H9 (cell line): ENCODE measurements around the gene ZNF264. TPM values are rescaled to one million over a fixed set of nuclear protein-coding genes. Genes with fewer than 3 reads are reported as not detected.

Experiments used
- DNase-seq: peaks from one replicate; pipeline ENCODE4 v3.0.0-alpha.2; 2017
- H2AFZ ChIP-seq: one replicate; pipeline ENCODE4 v1.6.1; 2013; ENCODE audit warnings: mild to moderate bottlenecking, low read length, control low read depth, moderate library complexity
- H2AK5ac ChIP-seq: 2 replicates; pipeline ENCODE4 v1.6.1; 2013; ENCODE audit warnings: low read length, control low read depth, mixed read lengths; ENCODE audit not compliant: insufficient read length
- H2BK120ac ChIP-seq: one replicate; pipeline ENCODE4 v1.6.1; 2013; ENCODE audit warnings: low read depth, mild to moderate bottlenecking, low read length, control low read depth, inconsistent platforms; ENCODE audit not compliant: poor library complexity, severe bottlenecking
- H2BK12ac ChIP-seq: 2 replicates; pipeline ENCODE4 v1.6.1; 2013; ENCODE audit warnings: low read length, control low read depth, mixed read lengths, low read depth; ENCODE audit not compliant: insufficient read length
- H2BK15ac ChIP-seq: 2 replicates; pipeline ENCODE4 v1.6.1; 2013; ENCODE audit warnings: low read depth, low read length, control low read depth
- H2BK20ac ChIP-seq: one replicate; pipeline ENCODE4 v1.6.1; 2013; ENCODE audit warnings: low read depth, mild to moderate bottlenecking, low read length, control low read depth, inconsistent platforms; ENCODE audit not compliant: poor library complexity, severe bottlenecking
- H2BK5ac ChIP-seq: 2 replicates; pipeline ENCODE4 v1.6.1; 2013; ENCODE audit warnings: low read length, control low read depth, mixed read lengths; ENCODE audit not compliant: insufficient read length
- H3K14ac ChIP-seq: 2 replicates; pipeline ENCODE4 v1.6.1; 2013; ENCODE audit warnings: low read length, control low read depth; ENCODE audit not compliant: insufficient read depth
- H3K18ac ChIP-seq: 2 replicates; pipeline ENCODE4 v1.6.1; 2013; ENCODE audit warnings: low read depth, mild to moderate bottlenecking, mixed read lengths, low read length, control low read depth; ENCODE audit not compliant: insufficient read length
- H3K23ac ChIP-seq: 2 replicates; pipeline ENCODE4 v1.6.1; 2013; ENCODE audit warnings: low read length, control low read depth, mixed read lengths, low read depth; ENCODE audit not compliant: insufficient read length
- H3K23me2 ChIP-seq: 2 replicates; pipeline ENCODE4 v1.6.1; 2013; ENCODE audit warnings: low read depth, mild to moderate bottlenecking, mixed read lengths, low read length, control low read depth; ENCODE audit not compliant: insufficient read length, poor library complexity, severe bottlenecking
- H3K27ac ChIP-seq: 2 replicates; pipeline ENCODE4 v1.5.1; 2013; ENCODE audit warnings: low read length, control low read depth, mixed read lengths, low read depth; ENCODE audit not compliant: insufficient read length
- H3K27me3 ChIP-seq: 2 replicates; pipeline ENCODE4 v1.6.1; 2013; ENCODE audit warnings: low read length, control low read depth, inconsistent platforms; ENCODE audit not compliant: insufficient read depth
- H3K4ac ChIP-seq: 2 replicates; pipeline ENCODE4 v1.6.1; 2013; ENCODE audit warnings: low read depth, mild to moderate bottlenecking, control low read depth, inconsistent platforms, low read length, moderate library complexity
- H3K4me1 ChIP-seq: 2 replicates; pipeline ENCODE4 v1.6.1; 2013; ENCODE audit warnings: low read length, control low read depth, inconsistent platforms; ENCODE audit not compliant: insufficient read depth
- H3K4me2 ChIP-seq: 2 replicates; pipeline ENCODE4 v1.6.1; 2013; ENCODE audit warnings: low read length, control low read depth, mixed read lengths; ENCODE audit not compliant: insufficient read length, insufficient read depth
- H3K56ac ChIP-seq: 2 replicates; pipeline ENCODE4 v1.6.1; 2013; ENCODE audit warnings: low read depth, mild to moderate bottlenecking, mixed read lengths, low read length, control low read depth; ENCODE audit not compliant: insufficient read length
- H3K79me1 ChIP-seq: 2 replicates; pipeline ENCODE4 v1.6.1; 2013; ENCODE audit warnings: low read depth, mild to moderate bottlenecking, moderate library complexity, low read length, control low read depth, inconsistent platforms; ENCODE audit not compliant: insufficient read depth, poor library complexity, severe bottlenecking
- H3K79me2 ChIP-seq: 2 replicates; pipeline ENCODE4 v1.6.1; 2013; ENCODE audit warnings: low read length, control low read depth, inconsistent platforms; ENCODE audit not compliant: insufficient read depth
- H3K9ac ChIP-seq: 2 replicates; pipeline ENCODE4 v1.6.1; 2013; ENCODE audit warnings: low read length, control low read depth, mixed read lengths; ENCODE audit not compliant: insufficient read length; ENCODE audit errors: extremely low read depth
- H3K9me3 ChIP-seq: one replicate; pipeline ENCODE4 v1.6.1; 2013; ENCODE audit warnings: low read depth, low read length, inconsistent platforms; ENCODE audit not compliant: control insufficient read depth
- H3T11ph ChIP-seq: one replicate; pipeline ENCODE4 v1.6.1; 2013; ENCODE audit warnings: mild to moderate bottlenecking, low read length, control low read depth, inconsistent platforms
- H4K20me1 ChIP-seq: one replicate; pipeline ENCODE4 v1.6.1; 2013; ENCODE audit not compliant: control insufficient read depth, insufficient read length, insufficient read depth
- H4K5ac ChIP-seq: 2 replicates; pipeline ENCODE4 v1.6.1; 2013; ENCODE audit warnings: low read depth, mild to moderate bottlenecking, mixed read lengths, low read length, control low read depth; ENCODE audit not compliant: insufficient read length
- H4K8ac ChIP-seq: replicated peaks from 2 replicates; pipeline ENCODE4 v1.6.1; 2013; ENCODE audit warnings: low read length, control low read depth, mixed read lengths, low read depth; ENCODE audit not compliant: insufficient read length
- H4K91ac ChIP-seq: 2 replicates; pipeline ENCODE4 v1.6.1; 2013; ENCODE audit warnings: low read depth, mild to moderate bottlenecking, moderate library complexity, mixed read lengths, low read length, control low read depth; ENCODE audit not compliant: insufficient read length
- H3K27ac Mint-ChIP-seq, 3 experiments: 2 replicates in 2 of 3; 3 replicates in 1 of 3; pipeline ENCODE4 v1.8.0; 2020 to 2021; ENCODE audit warnings: mixed read lengths in 3 of 3, mild to moderate bottlenecking in 1 of 3, moderate library complexity in 1 of 3
- H3K27me3 Mint-ChIP-seq: 2 replicates; pipeline ENCODE4 v1.8.0; 2021; ENCODE audit warnings: low read depth, mild to moderate bottlenecking, moderate library complexity, mixed read lengths
- H3K36me3 Mint-ChIP-seq, 3 experiments: 2 replicates in 2 of 3; 3 replicates in 1 of 3; pipeline ENCODE4 v1.8.0; 2020 to 2021; ENCODE audit warnings: low read depth in 3 of 3, mixed read lengths in 3 of 3; ENCODE audit not compliant: insufficient read depth in 1 of 3
- H3K4me1 Mint-ChIP-seq, 2 experiments: 2 replicates each; pipeline ENCODE4 v1.8.0; 2020; ENCODE audit warnings: mixed read lengths in 2 of 2
- H3K4me3 Mint-ChIP-seq, 2 experiments: 2 replicates in 1 of 2; 3 replicates in 1 of 2; pipeline ENCODE4 v1.8.0; 2020 to 2021; ENCODE audit warnings: mild to moderate bottlenecking in 2 of 2, mixed read lengths in 2 of 2, moderate library complexity in 1 of 2
- H3K9me3 Mint-ChIP-seq, 2 experiments: 2 replicates in 1 of 2; 3 replicates in 1 of 2; pipeline ENCODE4 v1.8.0; 2020; ENCODE audit warnings: mild to moderate bottlenecking in 2 of 2, mixed read lengths in 2 of 2, moderate library complexity in 1 of 2
- WGBS: extraction: QIAGEN DNeasy Blood & Tissue Kit; methylation state at CpG from one replicate; pipeline ENCODE4 v1.1.7; 2013; ENCODE audit warnings: missing lambda C conversion rate, low lambda C conversion rate, mixed read lengths; ENCODE audit not compliant: insufficient read length; ENCODE audit errors: extremely low coverage; 5-methylcytosine and 5-hydroxymethylcytosine counted together
- total RNA-seq: library from RNA; stranded (reverse); gene quantifications from 2 replicates; pipeline ENCODE4 v1.2.1, GENCODE V29; 2021
- TF ChIP-seq, protein P1 (sequence below): fragments of 200-600 bp; sonication (generic); conservative IDR thresholded peaks from 3 replicates; pipeline ENCODE4 v1.8.0; 2021; ENCODE audit warnings: antibody characterized with exemption, mild to moderate bottlenecking

Gene ZNF264
- total RNA-seq, 1 experiment from 2014 or later, result 25.3 TPM

DNA sequence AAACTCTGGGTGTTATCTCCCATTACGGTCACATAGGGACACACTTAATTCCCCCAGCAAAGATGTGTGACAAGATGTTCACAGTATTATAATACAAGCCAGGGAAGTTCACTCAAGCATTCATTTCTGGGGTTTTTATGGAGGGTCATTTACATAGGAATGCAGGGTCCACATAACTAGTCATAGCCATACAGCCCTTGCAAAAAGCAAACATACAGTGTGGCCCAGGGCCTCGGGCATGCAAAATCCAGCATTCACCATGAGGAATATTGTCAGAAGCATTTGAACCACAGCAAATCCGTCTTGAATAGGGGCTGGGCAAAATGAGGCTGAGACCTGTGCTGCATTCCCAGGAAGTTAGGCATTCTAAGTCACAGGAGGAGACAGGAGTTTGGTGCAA is 76.0 kb downstream of the ZNF264 start:
- Histone ChIP-seq H4K91ac (no peak overlapping the region), H3K18ac (no peak overlapping the region), H2BK120ac (no peak overlapping the region), H2BK12ac (no peak overlapping the region), H3K27ac (no peak overlapping the region), H3K79me2 (no peaks in the 10 kb centered on the region; the same call in 1 of the 2 replicates), H3K23ac (no peak overlapping the region), H3K4me2 (no peak overlapping the region), H2AK5ac (no peak overlapping the region), H2AFZ (no peak overlapping the region), H3K56ac (no peak overlapping the region), H3K4ac (no peak overlapping the region), H4K20me1 (no peaks in the 10 kb centered on the region), H3T11ph (no peak overlapping the region), H3K14ac (no peak overlapping the region), H3K9me3 (no peaks in the 10 kb centered on the region), H2BK20ac (no peak overlapping the region), H3K23me2 (no peaks in the 10 kb centered on the region), H3K27me3 (no peaks in the 10 kb centered on the region), H2BK5ac (no peak overlapping the region), H3K79me1 (no peaks in the 10 kb centered on the region), H4K8ac (no peak overlapping the region), H3K4me1 (peaks cover 8% of the 10 kb centered on the region; the same call in 1 of the 2 replicates), H3K9ac (no peak overlapping the region), H4K5ac (no peak overlapping the region), H2BK15ac (no peak overlapping the region)
- Mint-ChIP-seq H3K9me3 (no peaks in the 10 kb centered on the region), H3K4me1 (peaks cover 23% of the 10 kb centered on the region in 2 experiments), H3K27me3 (no peaks in the 10 kb centered on the region; the same call in 1 of the 2 replicates), H3K36me3 (no peaks in the 10 kb centered on the region; a peak in 1 of 7 replicates), H3K27ac (peak overlapping the region in 1 of 3 experiments; percentile 45; a peak in 1 of 7 replicates), H3K4me3 (no peak overlapping the region)
- DNase-seq, result no peak
- no CpG with 5 or more reads among the region's 3 CpGs for WGBS
- TF ChIP-seq, protein P1, sequence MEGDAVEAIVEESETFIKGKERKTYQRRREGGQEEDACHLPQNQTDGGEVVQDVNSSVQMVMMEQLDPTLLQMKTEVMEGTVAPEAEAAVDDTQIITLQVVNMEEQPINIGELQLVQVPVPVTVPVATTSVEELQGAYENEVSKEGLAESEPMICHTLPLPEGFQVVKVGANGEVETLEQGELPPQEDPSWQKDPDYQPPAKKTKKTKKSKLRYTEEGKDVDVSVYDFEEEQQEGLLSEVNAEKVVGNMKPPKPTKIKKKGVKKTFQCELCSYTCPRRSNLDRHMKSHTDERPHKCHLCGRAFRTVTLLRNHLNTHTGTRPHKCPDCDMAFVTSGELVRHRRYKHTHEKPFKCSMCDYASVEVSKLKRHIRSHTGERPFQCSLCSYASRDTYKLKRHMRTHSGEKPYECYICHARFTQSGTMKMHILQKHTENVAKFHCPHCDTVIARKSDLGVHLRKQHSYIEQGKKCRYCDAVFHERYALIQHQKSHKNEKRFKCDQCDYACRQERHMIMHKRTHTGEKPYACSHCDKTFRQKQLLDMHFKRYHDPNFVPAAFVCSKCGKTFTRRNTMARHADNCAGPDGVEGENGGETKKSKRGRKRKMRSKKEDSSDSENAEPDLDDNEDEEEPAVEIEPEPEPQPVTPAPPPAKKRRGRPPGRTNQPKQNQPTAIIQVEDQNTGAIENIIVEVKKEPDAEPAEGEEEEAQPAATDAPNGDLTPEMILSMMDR, result no peak
